NB4 (cell line): ENCODE data around the gene ZC3H8.

Source experiments
- CTCF ChIP-seq: IDR thresholded peaks from one replicate; pipeline ENCODE4 v1.5.1; 2012; ENCODE audit warnings: low read depth, low read length
- MAX ChIP-seq: IDR thresholded peaks from 2 replicates; pipeline ENCODE4 v1.6.1; 2011; ENCODE audit warnings: low read depth, low read length
- MYC ChIP-seq: IDR thresholded peaks from 2 replicates; pipeline ENCODE4 v1.6.1; 2011; ENCODE audit warnings: low read depth, low read length
- POLR2A ChIP-seq: IDR thresholded peaks from 2 replicates; pipeline ENCODE4 v1.6.1; 2011; ENCODE audit warnings: mild to moderate bottlenecking; ENCODE audit not compliant: insufficient read length; ENCODE audit errors: extremely low read depth

GRCh38 chr2:112168422-112169124 lies 86.3 kb downstream of the ZC3H8 start:
- TF ChIP-seq CTCF (no peak), POLR2A (no peak), MAX (no peak), MYC (no peak)
